HepG2 (cell line): ENCODE data around the gene CDCA4. TPM values are rescaled to one million over a fixed set of nuclear protein-coding genes. Genes with fewer than 3 reads are reported as not detected.

Experiments
- ATF2 ChIP-seq: sonication (generic); formaldehyde crosslinking; IDR thresholded peaks from 2 replicates; pipeline ENCODE4 v1.4.0; 2020; ENCODE audit warnings: missing genetic modification reagents
- ATF7 ChIP-seq, 2 experiments: fragments of 450-650 bp in 1 of 2; sonication (generic) in 1 of 2; formaldehyde crosslinking in 1 of 2; IDR thresholded peaks; 2 replicates each; pipeline versions ENCODE4 v1.4.0 to v1.6.1; 2016 to 2020; ENCODE audit warnings: antibody characterized with exemption in 1 of 2, mild to moderate bottlenecking in 1 of 2, missing genetic modification reagents in 1 of 2
- CBX5 ChIP-seq: sonication (generic); formaldehyde crosslinking; IDR thresholded peaks from 2 replicates; pipeline ENCODE4 v1.4.0; 2020; ENCODE audit warnings: missing genetic modification reagents, borderline replicate concordance
- GZF1 ChIP-seq: sonication (generic); formaldehyde crosslinking; IDR thresholded peaks from 2 replicates; pipeline ENCODE4 v1.5.1; 2020; ENCODE audit warnings: mild to moderate bottlenecking, missing genetic modification reagents
- POGZ ChIP-seq: sonication (generic); formaldehyde crosslinking; IDR thresholded peaks from 2 replicates; pipeline ENCODE4 v1.4.0; 2020; ENCODE audit warnings: mild to moderate bottlenecking, missing genetic modification reagents
- RCOR2 ChIP-seq: IDR thresholded peaks from 2 replicates; pipeline ENCODE4 v1.6.1; 2016; ENCODE audit warnings: missing biosample characterization, missing genetic modification reagents
- SMAD3 ChIP-seq: sonication (generic); formaldehyde crosslinking; IDR thresholded peaks from 2 replicates; pipeline ENCODE4 v1.4.0; 2020; ENCODE audit warnings: missing genetic modification reagents
- TGIF2 ChIP-seq: IDR thresholded peaks from 2 replicates; pipeline ENCODE4 v1.6.1; 2016; ENCODE audit warnings: control low read depth, missing compliant biosample characterization
- ZBTB1 ChIP-seq: sonication (generic); formaldehyde crosslinking; IDR thresholded peaks from 2 replicates; pipeline ENCODE4 v1.4.0; 2020; ENCODE audit warnings: missing genetic modification reagents, borderline replicate concordance
- ZBTB33 ChIP-seq: sonication (generic); formaldehyde crosslinking; IDR thresholded peaks from 2 replicates; pipeline ENCODE4 v1.4.0; 2020; ENCODE audit warnings: missing genetic modification reagents
- ZBTB7A ChIP-seq: sonication (generic); formaldehyde crosslinking; IDR thresholded peaks from 2 replicates; pipeline ENCODE4 v1.8.0; 2022; ENCODE audit warnings: mild to moderate bottlenecking, missing genetic modification reagents
- ZNF20 ChIP-seq: sonication (generic); formaldehyde crosslinking; IDR thresholded peaks from 2 replicates; pipeline ENCODE4 v1.4.0; 2020; ENCODE audit warnings: mild to moderate bottlenecking, moderate library complexity, missing genetic modification reagents
- ZNF496 ChIP-seq: sonication (generic); formaldehyde crosslinking; IDR thresholded peaks from 2 replicates; pipeline ENCODE4 v1.8.1; 2023; ENCODE audit warnings: mild to moderate bottlenecking, moderate library complexity, missing genetic modification reagents; ENCODE audit not compliant: insufficient replicate concordance
- polyA plus RNA-seq, 8 experiments: library from polyadenylated mRNA; depleted of rRNA in 3 of 8; stranded (reverse) in 7 of 8; unstranded in 1 of 8; fragments of >200 nt; fragmentation: Illumina TruSeq in 4 of 8; extraction: Trizol in 4 of 8; gene quantifications; 2 replicates each; pipeline versions ENCODE4 v1.2.1 to v1.2.3, GENCODE V29; 2011 to 2016; ENCODE audit warnings: low read depth in 4 of 8, missing spikeins in 1 of 8, mixed read lengths in 1 of 8; ENCODE audit not compliant: insufficient read depth in 1 of 8
- total RNA-seq, 5 experiments: library from RNA; depleted of rRNA; stranded (reverse); fragments of >200 nt; fragmentation: Illumina TruSeq; extraction: Trizol; gene quantifications; 2 replicates each; pipeline ENCODE4 v1.2.3, GENCODE V29; 2016; ENCODE audit warnings: low read depth in 1 of 5
- TF ChIP-seq, protein P1 (sequence below): sonication (generic); formaldehyde crosslinking; IDR thresholded peaks from 2 replicates; pipeline ENCODE4 v1.4.0; 2020; ENCODE audit warnings: missing genetic modification reagents
- TF ChIP-seq, protein P2 (sequence below): sonication (generic); formaldehyde crosslinking; IDR thresholded peaks from 2 replicates; pipeline ENCODE4 v1.9.0; 2021; ENCODE audit warnings: missing genetic modification reagents, mild to moderate bottlenecking, borderline replicate concordance

Gene CDCA4
- total and polyA plus RNA-seq, 2 of the 13 experiments (the other 11 are each of a cell fraction or from before 2014, with no cell fraction given) = 19.7 to 43.1 TPM

DNA sequence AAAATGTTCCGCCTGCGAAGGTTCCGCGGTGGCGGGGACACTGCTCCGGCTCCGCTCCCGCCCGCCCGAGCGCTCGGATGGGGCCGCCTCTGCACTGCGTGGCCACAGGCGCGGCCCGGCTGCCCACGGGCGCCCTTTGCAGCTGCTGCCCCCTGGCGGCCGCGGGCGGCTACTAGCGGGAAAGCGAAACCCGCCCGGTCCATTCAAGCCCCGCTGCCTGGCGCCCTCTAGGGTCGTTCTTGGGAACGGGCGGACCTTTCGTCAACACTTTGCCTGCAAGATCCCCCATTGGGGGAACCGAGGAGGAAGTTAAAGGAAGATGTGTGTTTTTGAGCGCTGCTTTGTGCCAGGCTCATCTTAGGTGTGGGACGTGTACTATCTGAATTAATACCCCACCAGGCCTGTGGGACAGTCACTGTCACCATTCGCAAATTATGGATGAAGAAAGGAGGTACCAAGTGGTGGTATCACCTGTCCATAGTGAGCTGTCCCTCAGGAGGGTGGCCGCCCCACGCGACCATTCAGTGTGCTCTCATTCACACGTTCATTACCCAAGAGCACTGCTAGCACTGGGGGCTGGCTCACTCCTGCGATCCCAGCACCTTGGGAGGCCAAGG, 24.9 kb upstream of the CDCA4 start (continued):
- TF ChIP-seq, protein P1, sequence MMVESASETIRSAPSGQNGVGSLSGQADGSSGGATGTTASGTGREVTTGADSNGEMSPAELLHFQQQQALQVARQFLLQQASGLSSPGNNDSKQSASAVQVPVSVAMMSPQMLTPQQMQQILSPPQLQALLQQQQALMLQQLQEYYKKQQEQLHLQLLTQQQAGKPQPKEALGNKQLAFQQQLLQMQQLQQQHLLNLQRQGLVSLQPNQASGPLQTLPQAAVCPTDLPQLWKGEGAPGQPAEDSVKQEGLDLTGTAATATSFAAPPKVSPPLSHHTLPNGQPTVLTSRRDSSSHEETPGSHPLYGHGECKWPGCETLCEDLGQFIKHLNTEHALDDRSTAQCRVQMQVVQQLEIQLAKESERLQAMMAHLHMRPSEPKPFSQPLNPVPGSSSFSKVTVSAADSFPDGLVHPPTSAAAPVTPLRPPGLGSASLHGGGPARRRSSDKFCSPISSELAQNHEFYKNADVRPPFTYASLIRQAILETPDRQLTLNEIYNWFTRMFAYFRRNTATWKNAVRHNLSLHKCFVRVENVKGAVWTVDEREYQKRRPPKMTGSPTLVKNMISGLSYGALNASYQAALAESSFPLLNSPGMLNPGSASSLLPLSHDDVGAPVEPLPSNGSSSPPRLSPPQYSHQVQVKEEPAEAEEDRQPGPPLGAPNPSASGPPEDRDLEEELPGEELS (CRISPR knock-in tag) = peak; percentile 36; the same call in 1 of the 2 replicates
- no peak; the same call in 1 of the 2 replicates for TF ChIP-seq CBX5 (CRISPR knock-in tag)
- no peak for TF ChIP-seq GZF1
- no peak for TF ChIP-seq ZBTB1 (CRISPR knock-in tag)
- TF ChIP-seq ZBTB7A (CRISPR knock-in tag) = no peak
- TF ChIP-seq POGZ = peak; percentile 32; the same call in 1 of the 2 replicates
- TF ChIP-seq ZNF496 (CRISPR knock-in tag) = no peak
- TF ChIP-seq ATF2 = 0 out of 2 replicates have a peak, but pooled peaks have one; percentile 62
- no peak for TF ChIP-seq SMAD3 (CRISPR knock-in tag)
- TF ChIP-seq, protein P2, sequence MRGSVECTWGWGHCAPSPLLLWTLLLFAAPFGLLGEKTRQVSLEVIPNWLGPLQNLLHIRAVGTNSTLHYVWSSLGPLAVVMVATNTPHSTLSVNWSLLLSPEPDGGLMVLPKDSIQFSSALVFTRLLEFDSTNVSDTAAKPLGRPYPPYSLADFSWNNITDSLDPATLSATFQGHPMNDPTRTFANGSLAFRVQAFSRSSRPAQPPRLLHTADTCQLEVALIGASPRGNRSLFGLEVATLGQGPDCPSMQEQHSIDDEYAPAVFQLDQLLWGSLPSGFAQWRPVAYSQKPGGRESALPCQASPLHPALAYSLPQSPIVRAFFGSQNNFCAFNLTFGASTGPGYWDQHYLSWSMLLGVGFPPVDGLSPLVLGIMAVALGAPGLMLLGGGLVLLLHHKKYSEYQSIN = no peak
- no peak for TF ChIP-seq TGIF2 (CRISPR knock-in tag)
- no peak for TF ChIP-seq ZNF20 (CRISPR knock-in tag)
- TF ChIP-seq ZBTB33 (CRISPR knock-in tag) = peak; percentile 52; the same call in 1 of the 2 replicates
- TF ChIP-seq ATF7 (IDR thresholded peaks at IDR 0.05) = no peak
- no peak for TF ChIP-seq ATF7 (CRISPR knock-in tag; IDR thresholded peaks at IDR 0.05)
- peak; percentile 37; the same call in 1 of the 2 replicates for TF ChIP-seq RCOR2 (CRISPR knock-in tag)
